Measurements from ENCODE around the gene SCARB2. TPM values are rescaled to one million over a fixed set of nuclear protein-coding genes. Genes with fewer than 3 reads are reported as not detected.

SCARB2 gene
- total RNA-seq, 1 donor from 2014 or later = 166 TPM

DNA sequence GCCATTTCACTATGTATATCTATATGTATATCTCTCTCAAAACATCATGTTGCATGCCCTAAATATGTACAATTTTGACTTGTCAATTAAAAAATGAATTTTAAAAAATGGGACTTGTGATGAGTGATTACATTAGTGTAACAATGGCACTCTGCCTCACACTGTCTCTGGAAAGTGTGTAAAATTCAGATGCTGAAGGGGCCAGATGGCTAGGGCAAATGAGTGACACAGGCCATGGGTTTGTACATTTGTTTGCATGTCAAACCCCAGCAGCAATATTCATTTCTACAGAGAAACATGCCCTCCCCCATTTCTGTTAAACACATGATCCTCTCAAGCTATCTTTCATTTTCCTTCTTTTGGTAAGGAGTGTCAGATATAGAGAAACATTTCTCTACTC is 8.1 kb downstream of the SCARB2 start:
- Histone ChIP-seq H3K27me3 (ENCODE audit: low read depth) (no peaks in the 10 kb centered on the region), H3K4me1 (peaks cover 89% of the 10 kb centered on the region), H3K9me3 (no peaks in the 10 kb centered on the region), H3K4me3 (no peak overlapping the region), H3K36me3 (no peaks in the 10 kb centered on the region), H3K27ac (peak overlapping the region; percentile 47)
- intact Hi-C loops (cut with DNase I) = no loop called here
- TF ChIP-seq, protein P1, sequence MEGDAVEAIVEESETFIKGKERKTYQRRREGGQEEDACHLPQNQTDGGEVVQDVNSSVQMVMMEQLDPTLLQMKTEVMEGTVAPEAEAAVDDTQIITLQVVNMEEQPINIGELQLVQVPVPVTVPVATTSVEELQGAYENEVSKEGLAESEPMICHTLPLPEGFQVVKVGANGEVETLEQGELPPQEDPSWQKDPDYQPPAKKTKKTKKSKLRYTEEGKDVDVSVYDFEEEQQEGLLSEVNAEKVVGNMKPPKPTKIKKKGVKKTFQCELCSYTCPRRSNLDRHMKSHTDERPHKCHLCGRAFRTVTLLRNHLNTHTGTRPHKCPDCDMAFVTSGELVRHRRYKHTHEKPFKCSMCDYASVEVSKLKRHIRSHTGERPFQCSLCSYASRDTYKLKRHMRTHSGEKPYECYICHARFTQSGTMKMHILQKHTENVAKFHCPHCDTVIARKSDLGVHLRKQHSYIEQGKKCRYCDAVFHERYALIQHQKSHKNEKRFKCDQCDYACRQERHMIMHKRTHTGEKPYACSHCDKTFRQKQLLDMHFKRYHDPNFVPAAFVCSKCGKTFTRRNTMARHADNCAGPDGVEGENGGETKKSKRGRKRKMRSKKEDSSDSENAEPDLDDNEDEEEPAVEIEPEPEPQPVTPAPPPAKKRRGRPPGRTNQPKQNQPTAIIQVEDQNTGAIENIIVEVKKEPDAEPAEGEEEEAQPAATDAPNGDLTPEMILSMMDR (IDR thresholded peaks at IDR 0.05) = no peak
- no peak for ATAC-seq
- DNase-seq = no peak

DNA sequence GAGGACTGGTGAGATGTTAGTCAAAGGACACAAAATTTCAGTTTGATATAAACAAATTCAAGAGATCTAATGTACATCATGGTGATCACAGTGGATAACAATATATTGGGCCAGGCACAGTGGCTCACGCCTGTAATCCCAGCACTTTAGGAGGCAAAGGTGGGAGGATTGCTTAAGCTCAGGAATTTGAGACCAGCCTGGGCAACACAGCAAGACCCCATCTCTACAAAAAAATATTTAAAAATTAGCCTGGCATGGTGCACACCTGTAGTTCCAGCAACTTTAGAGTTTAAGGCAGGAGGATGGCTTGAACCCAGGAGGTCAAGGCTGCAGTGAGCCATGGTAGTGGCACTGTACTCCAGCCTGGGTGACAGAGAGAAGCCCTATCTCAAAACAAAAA is 8.7 kb downstream of the SCARB2 start:
- Histone ChIP-seq H3K4me3 (no peak overlapping the region), H3K4me1 (peaks cover 89% of the 10 kb centered on the region), H3K27ac (no peak overlapping the region), H3K36me3 (no peaks in the 10 kb centered on the region), H3K27me3 (ENCODE audit: low read depth) (no peaks in the 10 kb centered on the region), H3K9me3 (no peaks in the 10 kb centered on the region)
- TF ChIP-seq, protein P1 (IDR thresholded peaks at IDR 0.05) = no peak
- ATAC-seq = no peak
- DNase-seq = no peak
- intact Hi-C loops (cut with DNase I) = no loop called here

DNA sequence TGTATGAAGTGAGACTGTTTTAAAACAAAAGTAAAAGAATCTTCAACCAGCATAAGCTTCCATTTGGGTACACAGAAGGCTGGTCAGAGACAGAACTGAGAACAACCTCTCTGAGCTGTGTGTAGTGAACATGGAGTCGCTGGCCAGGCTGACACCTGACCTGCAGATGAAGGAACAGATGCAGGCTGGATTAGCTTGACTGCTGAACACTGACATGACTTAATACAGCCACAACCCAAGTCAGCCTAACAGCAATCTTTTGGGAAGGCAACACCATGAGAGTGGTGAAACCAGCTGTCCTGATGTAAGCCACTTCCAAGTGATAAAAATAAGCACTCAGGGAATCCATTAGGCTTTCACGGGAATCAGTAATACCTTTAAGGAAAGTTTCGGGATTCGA is 10.1 kb downstream of the SCARB2 start:
- Histone ChIP-seq H3K36me3 (no peaks in the 10 kb centered on the region), H3K4me3 (no peak overlapping the region), H3K27me3 (ENCODE audit: low read depth) (no peaks in the 10 kb centered on the region), H3K9me3 (no peaks in the 10 kb centered on the region), H3K27ac (no peak overlapping the region), H3K4me1 (peaks cover 89% of the 10 kb centered on the region)
- ATAC-seq = no peak
- TF ChIP-seq, protein P1 (IDR thresholded peaks at IDR 0.05) = no peak
- no peak for DNase-seq
- intact Hi-C loops (cut with DNase I) = no loop called here

DNA sequence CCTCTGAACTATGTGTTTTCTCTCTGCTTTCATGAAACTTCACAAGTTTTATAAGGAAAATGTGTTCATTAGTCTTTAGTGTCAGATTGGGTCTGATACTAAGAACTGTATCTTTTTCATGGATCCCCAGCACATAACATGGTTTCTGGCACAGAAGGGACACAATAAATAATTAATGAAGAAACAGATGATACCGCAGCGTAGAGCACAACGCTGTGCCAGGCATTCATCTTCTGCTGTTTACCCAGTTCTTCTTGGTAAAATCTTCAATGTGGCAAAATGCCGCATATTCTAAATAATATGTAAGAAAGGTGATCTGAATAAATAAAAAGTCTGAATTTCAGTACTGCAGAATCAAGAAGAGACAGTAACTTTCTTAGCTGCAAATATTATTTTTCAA is 12.3 kb downstream of the SCARB2 start:
- Histone ChIP-seq H3K4me1 (peaks cover 89% of the 10 kb centered on the region), H3K27me3 (ENCODE audit: low read depth) (no peaks in the 10 kb centered on the region)

DNA sequence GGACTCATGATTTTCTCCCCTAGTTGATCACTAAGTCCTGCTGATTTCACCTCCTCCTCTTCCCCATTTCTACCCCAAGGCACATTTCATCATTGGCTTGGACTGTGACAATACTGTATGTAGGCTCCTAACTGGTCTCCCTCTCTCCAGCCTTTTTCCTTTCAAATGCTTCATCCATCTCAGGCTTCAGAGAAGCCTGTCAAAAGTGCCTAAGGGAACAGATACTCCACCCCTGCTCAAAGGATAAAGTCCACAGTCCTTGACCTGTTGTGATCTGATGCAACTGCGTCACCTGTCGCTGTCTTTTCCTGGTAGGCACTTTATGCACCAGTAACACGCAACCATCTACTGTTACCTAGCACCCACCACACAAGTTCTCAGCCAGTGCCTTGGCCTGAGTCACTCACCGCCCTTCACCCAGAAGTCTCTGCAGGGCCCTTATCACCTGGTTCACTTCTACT is 12.8 kb downstream of the SCARB2 start:
- Histone ChIP-seq H3K9me3 (no peaks in the 10 kb centered on the region), H3K36me3 (no peaks in the 10 kb centered on the region), H3K4me3 (no peak overlapping the region), H3K4me1 (peaks cover 89% of the 10 kb centered on the region), H3K27me3 (ENCODE audit: low read depth) (no peaks in the 10 kb centered on the region), H3K27ac (peak overlapping the region; percentile 71)
- DNase-seq (peak; percentile 59), ATAC-seq (peak; percentile 73 to 77)
- TF ChIP-seq, protein P1 (IDR thresholded peaks at IDR 0.05) = no peak
- intact Hi-C loops (cut with DNase I) = no loop called here

More for the DNA sequence above, 12.3 kb downstream of the SCARB2 start:
- H3K27ac ChIP-seq = peak overlapping the region; percentile 4
- intact Hi-C loops (cut with DNase I) = no loop called here
- ATAC-seq (no peak), DNase-seq (no peak)
- no peaks in the 10 kb centered on the region for H3K36me3 ChIP-seq
- H3K9me3 ChIP-seq = no peaks in the 10 kb centered on the region
- TF ChIP-seq, protein P1 (IDR thresholded peaks at IDR 0.05) = no peak
- H3K4me3 ChIP-seq = no peak overlapping the region
